Activated T-cell treated with anti-CD3 and anti-CD28 coated beads for 48 hours (primary cell): Measurements from ENCODE around the gene LRP1.

Experiments
- DNase-seq: peaks from one replicate; pipeline ENCODE4 v3.0.0-alpha.2; 2020; ENCODE audit warnings: low read depth

Gene LRP1

DNA sequence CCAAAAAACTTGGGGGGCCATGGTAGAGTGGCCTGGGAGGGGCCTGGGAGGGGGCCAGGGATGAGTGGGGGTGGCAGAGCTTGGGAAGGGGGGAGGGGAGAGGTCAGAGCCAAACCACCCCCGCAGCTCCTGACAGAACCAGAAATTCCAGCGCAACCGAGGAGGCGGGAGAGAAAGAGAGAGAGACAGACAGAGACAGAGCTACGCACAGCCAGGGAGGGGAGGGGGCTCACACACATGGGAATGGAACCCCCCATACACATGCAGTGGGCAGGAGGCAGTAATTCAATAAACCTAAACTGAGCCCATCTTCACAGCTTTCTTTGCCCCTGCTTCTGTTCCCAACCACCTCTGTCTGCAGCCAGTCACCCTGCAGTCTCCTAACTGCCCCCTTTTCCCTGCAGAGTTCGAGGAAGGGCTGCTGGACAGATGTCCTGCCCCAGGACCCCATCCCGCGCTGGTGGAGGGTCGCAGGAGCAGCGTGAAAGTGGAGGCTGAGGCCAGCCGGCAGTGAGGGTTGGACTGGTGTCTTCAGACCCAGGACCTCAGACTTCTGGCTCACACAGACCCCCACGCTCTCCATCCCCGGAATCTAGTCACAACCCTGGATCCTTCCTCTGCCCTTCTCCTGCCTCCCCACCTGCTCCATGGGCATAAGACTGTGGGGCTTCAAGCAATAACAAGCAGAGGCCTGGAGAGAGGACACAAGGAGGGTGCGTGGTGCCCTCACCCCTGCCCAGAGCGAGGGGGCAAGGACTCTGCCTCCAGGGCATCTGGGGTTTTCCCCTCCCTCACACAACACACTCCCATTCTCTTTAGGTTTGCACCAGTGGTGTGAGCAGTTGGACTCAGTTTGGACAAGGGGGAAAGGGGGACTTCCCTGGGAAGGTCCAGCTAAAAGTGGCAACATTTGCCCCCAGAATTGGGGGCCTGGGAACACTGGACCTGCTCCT lies 33.8 kb upstream of the LRP1 start:
- DNase-seq: no peak

DNA sequence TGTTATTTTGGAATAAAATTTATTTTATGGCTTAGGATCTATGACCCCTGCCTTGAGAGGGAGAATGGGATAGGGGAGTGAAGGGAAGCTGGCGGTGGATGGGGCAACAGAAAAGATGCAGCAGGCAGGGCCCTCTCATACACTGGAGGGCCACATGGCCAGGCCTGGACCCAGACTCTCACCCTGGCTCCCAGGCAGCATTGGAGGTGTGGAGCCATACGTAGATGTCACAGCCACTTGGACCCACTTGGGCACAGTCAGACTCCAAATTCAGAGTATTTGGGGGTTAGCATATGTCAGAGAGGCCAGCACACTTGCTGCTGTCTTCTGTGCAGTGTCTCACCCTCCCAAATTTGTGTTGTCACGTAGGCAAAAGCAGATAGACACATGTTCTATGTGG lies 32.8 kb upstream of the LRP1 start:
- no peak for DNase-seq

GRCh38 chr12:57096099-57096572 lies 32.1 kb upstream of the LRP1 start:
- no peak for DNase-seq

- no peak for DNase-seq
Measured at GRCh38 chr12:57096748-57097553, 31.3 kb upstream of the LRP1 start.

- no peak for DNase-seq
Measured at GRCh38 chr12:57097554-57097835, 30.8 kb upstream of the LRP1 start.

GRCh38 chr12:57098546-57098945 lies 29.7 kb upstream of the LRP1 start:
- no peak for DNase-seq

DNA sequence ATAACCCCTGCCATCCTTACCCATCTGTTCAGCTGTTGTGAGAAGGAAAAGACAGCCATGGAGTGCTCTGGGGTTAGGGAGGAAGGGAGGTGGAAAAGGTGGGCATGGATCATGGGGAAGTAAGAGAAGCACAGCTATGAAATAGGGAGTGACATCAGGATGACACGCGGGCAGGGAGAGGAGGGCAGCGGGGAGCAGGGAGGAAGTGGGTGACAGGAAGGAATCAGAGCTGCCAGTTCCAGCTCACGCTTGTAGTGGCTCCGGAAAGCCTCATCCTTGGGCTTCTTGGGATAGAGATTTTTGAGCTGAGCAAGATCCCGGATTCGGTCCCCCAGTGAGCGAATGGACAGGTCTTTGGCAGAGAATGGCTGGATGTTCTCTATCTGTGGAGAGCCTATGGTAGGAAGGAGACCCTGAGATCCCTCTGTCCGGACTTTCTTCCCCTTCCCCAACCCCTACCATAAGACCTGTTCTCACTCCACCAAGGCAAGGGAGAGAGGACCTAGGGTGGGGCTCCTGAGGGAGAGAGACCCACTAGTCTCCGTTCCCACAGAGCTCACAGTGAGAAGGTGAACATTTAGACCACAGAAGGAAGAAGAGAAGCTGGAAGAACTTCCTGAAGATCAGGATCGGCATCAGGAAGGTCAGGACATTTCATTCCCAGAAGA lies 29.1 kb upstream of the LRP1 start:
- DNase-seq: no peak

- no peak for DNase-seq
Measured at GRCh38 chr12:57099766-57100165, 28.5 kb upstream of the LRP1 start.

- DNase-seq: no peak
Measured at GRCh38 chr12:57101892-57102695, 26.2 kb upstream of the LRP1 start.

DNA sequence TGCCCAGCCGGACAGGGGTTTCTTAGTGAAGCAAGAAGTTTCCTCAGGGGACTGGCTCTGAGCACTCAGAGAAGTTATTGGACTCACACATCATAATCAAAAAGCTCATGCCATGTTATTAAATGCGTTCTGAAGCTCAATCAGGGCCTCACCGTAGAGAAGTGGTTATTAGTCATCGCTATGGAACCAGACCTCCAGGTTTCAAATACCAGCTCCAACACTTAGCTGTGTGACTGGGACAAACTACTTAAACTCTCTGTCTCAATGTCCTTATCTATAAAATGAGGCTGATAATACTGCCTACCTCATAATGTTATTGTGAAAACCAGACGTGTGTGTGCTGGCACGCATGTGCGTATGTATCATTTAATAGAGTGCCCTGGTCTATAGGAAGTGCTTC lies 24.4 kb upstream of the LRP1 start:
- DNase-seq: no peak

DNA sequence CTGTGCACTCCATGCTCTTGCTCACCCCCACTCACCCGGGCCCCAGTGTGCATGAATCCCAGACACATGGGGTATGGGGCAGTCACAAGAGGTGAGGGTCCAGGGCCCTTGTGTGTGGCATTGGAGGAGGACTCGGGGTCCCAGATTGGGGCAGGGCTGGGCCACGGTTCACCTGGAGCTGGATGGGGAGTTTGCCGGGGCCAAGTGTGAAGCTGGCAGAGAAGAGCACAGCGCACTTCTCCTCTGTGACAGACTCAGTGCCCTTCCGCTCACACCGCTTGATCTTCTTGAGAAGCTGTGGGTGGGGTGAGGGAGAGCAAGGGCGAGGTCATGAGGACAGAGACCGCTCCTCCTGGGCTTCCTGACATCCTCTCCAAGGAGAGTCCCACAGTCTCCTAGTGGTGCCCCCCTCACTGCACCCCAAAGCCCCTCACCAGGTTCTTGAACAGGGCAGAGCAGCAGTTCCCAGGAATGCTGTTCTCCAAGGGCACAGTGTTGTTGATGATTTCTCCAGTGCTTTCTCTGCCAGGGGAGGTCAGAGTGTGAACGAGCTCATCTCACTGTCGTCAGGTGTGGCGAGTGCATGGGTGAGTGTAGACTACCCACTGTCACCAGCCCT lies 23.9 kb upstream of the LRP1 start:
- no peak for DNase-seq

DNA sequence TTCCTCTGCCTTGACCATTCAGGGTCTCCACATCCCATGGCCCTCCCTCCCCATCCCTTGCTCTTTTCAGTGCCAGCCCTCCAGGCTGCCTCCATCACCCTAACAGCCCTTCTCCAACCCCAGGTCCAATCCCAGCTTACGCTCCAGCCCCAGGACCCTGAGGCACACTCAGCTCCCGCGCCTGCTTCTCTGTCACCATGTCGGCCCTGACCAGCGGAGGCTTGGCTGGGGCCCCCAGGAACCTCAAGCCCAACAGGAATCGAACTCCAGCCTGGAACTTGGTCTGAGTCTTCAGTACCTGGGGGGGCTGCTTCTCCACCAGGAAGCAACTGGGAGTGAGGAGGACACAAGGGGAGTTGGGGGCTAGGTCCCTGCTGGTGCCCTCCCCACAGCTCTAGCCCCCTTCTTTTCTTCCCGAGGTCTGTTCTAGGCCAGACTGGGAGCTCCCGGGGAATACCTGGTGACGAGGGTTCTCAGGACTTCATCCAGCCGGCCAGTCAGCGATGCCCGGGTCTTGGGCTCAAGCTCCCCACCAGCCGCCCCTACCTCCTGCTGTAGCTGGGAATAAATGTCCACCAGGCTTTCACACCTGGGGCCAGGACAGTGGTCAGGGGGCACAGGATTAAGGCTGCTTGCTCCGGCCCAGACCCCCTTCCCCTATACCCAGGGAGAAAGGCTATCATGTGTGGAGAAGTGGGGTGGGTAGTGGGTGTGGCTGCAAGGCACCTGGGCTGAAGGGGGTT lies 23.1 kb upstream of the LRP1 start:
- no peak for DNase-seq

DNA sequence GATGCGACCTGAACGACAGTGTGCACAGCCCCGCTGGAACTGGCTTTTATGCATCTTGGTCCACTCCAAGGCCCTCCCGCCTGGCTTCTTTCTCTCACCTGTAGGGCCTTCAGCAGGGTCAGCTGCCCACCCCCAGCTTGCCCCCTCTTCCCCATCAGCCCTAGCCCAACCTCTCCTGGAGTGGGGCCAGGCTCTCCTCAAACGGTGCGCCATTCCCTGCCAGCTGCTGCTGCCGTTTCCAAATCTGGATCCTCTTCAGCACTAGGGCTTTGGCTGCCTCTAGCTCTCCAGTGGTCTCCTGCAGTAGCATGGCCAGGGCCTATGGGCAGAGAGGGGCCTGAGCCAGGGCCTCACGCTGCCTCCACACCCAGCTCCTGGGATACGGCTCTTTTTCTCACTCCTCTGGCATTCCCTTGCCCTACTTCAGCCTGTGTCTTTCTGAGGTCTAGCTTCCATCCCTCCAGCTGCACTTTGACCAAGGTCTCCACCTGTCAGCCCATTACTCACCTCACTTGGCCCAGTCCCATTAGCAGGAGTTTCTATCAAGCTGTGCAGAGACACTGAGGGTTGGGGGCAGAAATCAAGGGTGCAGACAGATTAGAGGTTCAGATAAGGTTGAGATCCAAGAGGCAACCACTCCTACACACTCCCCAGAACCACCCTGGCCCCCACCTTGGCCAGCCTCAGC lies 22.1 kb upstream of the LRP1 start:
- DNase-seq: no peak

DNA sequence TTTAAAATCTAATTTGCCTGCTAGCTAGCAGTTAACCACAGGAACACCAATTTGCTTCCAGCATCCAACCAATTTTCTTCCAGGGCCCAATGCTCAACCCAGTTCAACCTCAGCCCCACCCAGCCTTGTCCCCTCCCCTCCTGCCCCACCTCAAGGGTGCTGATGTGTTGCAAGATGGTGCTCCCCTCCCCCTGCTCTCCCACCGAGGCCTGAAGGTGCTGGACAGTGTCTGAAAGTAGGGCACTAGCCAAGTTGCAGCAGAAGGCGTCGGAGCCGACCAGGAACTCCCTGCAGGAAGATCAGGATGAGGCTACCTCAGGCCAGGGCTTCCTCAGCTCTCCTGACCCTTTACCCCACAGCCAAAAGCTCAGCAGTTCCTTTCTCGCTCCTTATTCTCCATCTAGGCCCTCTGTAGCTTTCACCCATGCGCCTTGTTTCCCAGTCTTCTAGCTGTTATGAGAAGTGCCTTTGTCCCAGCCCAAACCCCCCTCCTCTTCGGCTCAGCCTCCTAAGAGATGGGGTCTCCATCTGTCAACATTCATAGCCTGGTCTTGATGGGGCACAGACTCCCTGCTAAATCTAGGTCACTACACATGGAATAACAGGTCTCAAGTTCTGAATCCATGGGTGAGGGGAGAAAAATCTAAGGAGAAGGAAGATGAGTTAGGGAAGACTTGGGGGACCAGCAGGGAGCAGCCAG lies 20.7 kb upstream of the LRP1 start:
- no peak for DNase-seq

DNA sequence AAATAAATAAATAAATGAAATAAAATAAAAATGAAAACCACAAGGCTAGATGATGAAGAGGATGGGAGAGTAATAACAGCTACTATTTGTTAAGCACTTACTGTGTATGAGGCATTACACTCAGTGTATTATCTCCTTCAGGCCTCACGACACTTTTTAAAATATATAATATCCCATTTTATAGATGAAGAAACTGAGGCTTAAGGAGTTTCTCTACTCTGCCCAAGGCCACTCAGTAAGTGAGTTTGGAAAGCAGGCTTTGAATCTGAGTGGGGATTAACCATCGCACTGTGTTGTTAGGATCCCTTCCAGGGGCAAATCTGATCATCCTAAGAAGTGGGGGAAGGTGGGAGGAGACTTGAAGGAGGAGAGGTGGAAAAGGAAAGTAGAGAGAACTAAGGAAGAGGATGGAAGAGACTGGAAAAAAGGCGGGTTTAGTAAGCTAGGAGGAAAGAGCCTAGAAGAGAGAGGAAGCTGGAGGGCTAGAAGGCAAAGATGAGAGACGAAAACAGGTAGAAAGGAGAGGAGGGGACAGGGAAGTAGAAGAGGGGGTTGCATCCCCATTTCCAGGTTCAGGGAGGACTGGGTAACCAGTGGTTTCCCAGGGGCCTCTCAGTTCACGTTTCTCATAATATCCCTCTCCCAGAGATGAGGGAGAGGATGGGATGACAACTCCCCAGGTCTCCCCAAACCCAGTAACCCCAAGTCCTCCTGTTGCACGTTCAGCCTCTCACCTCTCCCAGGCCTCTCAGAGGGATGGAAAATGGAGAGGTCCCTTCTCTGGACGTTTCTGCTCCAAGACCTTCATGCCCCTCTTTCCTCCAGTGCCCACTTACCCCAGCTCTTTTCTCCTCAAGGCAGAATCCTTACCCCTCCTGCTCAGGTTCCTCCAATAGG lies 18.8 kb upstream of the LRP1 start:
- DNase-seq: no peak

- peak; percentile 79 for DNase-seq
Measured at GRCh38 chr12:57110104-57111030, 17.9 kb upstream of the LRP1 start.

DNA sequence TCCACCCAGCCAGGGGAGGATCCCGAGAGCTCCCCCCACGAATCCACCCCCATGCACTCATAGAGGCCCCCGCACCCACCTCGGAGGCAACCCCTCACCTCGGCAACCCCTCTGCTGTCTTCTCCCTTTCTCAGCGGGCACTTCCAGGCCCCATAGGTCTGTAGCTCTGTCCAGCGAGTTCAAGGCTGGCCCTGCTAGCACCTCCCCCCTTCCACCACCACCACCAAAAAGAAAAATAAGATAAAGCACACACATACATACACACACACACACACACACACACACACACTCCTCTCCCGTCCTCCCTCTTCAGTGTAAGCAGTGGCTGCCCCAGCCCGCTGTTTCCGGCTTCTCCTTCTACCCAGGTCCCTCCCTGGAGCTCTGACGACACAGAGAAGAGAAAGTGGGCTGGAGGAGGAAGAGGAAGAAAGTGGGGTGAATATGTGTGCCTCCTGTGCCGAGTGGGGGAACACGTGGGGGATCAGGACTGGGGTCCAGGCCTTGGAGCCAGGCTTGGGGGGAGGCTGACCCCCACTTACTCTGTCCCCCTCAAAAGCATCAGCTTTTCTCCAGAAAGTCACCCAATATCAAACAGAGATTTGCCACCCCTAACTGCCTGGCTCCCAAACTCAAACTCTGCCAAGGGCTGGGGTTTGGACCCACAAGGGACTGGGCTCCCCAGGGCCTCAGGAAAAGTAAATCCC lies 17.1 kb upstream of the LRP1 start, which contains the start of gene STAT6:
Gene STAT6 (minus strand): TSS at position 332 of the 704 bp plus-strand sequence. CDS start 3,084 bp downstream, outside the sequence.
- peak; percentile 71 for DNase-seq
